Measurements from ENCODE around the gene TUBB4A. TPM values are rescaled to one million over a fixed set of nuclear protein-coding genes. Genes with fewer than 3 reads are reported as not detected.

TUBB4A gene
- total and polyA plus RNA-seq, 9 of the 15 experiments (the other 6 are each of a cell fraction or from before 2014, with no cell fraction given): 0.14 to 7.0 (median 0.75) TPM

- no peak for TF ChIP-seq HOMEZ (CRISPR knock-in tag; IDR thresholded peaks at IDR 0.05)
- TF ChIP-seq THRAP3 (IDR thresholded peaks at IDR 0.05; ENCODE audit: borderline replicate concordance): no peak
- no peak for TF ChIP-seq ETS1 (conservative IDR thresholded peaks at IDR 0.05; ENCODE audit: control insufficient read depth, low read depth, low read length)
- TF ChIP-seq NFIX (CRISPR knock-in tag; IDR thresholded peaks at IDR 0.05; ENCODE audit: low read depth): no peak
- TF ChIP-seq IRF9 (tag; IDR thresholded peaks at IDR 0.05): no peak
- TF ChIP-seq RNF2 (IDR thresholded peaks at IDR 0.05): no peak
- TF ChIP-seq ZC3H4 (CRISPR knock-in tag; IDR thresholded peaks at IDR 0.05; ENCODE audit: borderline replicate concordance): no peak
- no peak for TF ChIP-seq NCOR1 (IDR thresholded peaks at IDR 0.05)
- TF ChIP-seq BCLAF1 (IDR thresholded peaks at IDR 0.05; ENCODE audit: borderline replicate concordance in 1 of 2, control insufficient read depth in 1 of 2, low read depth in 2 of 2, low read length in 1 of 2): no peak
- no peak for TF ChIP-seq TCF7L2 (IDR thresholded peaks at IDR 0.05; ENCODE audit: low read depth, low read length)
- no peak for TF ChIP-seq ZBTB7A (IDR thresholded peaks at IDR 0.05; ENCODE audit: borderline replicate concordance, control insufficient read depth, low read depth, low read length)
- TF ChIP-seq SMARCC2 (IDR thresholded peaks at IDR 0.05; ENCODE audit: low read depth): no peak
- TF ChIP-seq CBX2 (IDR thresholded peaks at IDR 0.05; ENCODE audit: insufficient read depth, low read length, poor library complexity, severe bottlenecking): no peak
- TF ChIP-seq ZSCAN32 (CRISPR knock-in tag; IDR thresholded peaks at IDR 0.05): no peak
- TF ChIP-seq ZNF232 (CRISPR knock-in tag; IDR thresholded peaks at IDR 0.05): no peak
- TF ChIP-seq ZBTB5 (IDR thresholded peaks at IDR 0.05): no peak
- no peak for TF ChIP-seq CBX5 (IDR thresholded peaks at IDR 0.05; ENCODE audit: borderline replicate concordance, low read depth)
These were observed 19.9 kb upstream of the TUBB4A start (continued) for GRCh38 chr19:6521718-6522646.
